Fibroblast of upper back skin (primary cell): Measurements from ENCODE around the gene ITPKB.

Experiments
- DNase-seq: peaks from one replicate; pipeline ENCODE4 v3.0.0-alpha.2; 2013

Gene ITPKB

GRCh38 chr1:226598455-226598849, 140.6 kb downstream of the ITPKB start:
- DNase-seq: no peak

- DNase-seq: no peak
Observed at GRCh38 chr1:226597616-226598454, 141.2 kb downstream of the ITPKB start.

- no peak for DNase-seq
Observed at GRCh38 chr1:226596531-226597165, 142.4 kb downstream of the ITPKB start.

- no peak for DNase-seq
Observed at GRCh38 chr1:226593541-226593940, 145.5 kb downstream of the ITPKB start.

GRCh38 chr1:226590614-226591013, 148.5 kb downstream of the ITPKB start:
- no peak for DNase-seq

- no peak for DNase-seq
Observed at GRCh38 chr1:226589008-226589733, 149.9 kb downstream of the ITPKB start.

GRCh38 chr1:226588484-226588883, 150.6 kb downstream of the ITPKB start:
- DNase-seq: no peak

GRCh38 chr1:226586650-226587422, 152.2 kb downstream of the ITPKB start:
- DNase-seq: no peak

- DNase-seq: no peak
Observed at GRCh38 chr1:226586116-226586515, 153.0 kb downstream of the ITPKB start.

- no peak for DNase-seq
Observed at GRCh38 chr1:226584164-226584563, 154.9 kb downstream of the ITPKB start.

- no peak for DNase-seq
Observed at GRCh38 chr1:226582966-226583365, 156.1 kb downstream of the ITPKB start.
